HFFc6 (cell line): ENCODE results near the gene C4orf50. TPM values are rescaled to one million over a fixed set of nuclear protein-coding genes. Genes with fewer than 3 reads are reported as not detected.

ENCODE experiments used
- DNase-seq: peaks from one replicate; pipeline ENCODE4 v3.0.0-alpha.2; 2018
- H3K27ac Mint-ChIP-seq: 2 replicates; pipeline ENCODE4 v1.8.0; 2020; ENCODE audit warnings: mild to moderate bottlenecking, mixed read lengths
- H3K27me3 Mint-ChIP-seq: 2 replicates; pipeline ENCODE4 v1.8.0; 2021; ENCODE audit warnings: mild to moderate bottlenecking, moderate library complexity, mixed read lengths; ENCODE audit not compliant: insufficient read depth
- H3K36me3 Mint-ChIP-seq: 2 replicates; pipeline ENCODE4 v1.8.0; 2021; ENCODE audit warnings: low read depth, mixed read lengths
- H3K4me1 Mint-ChIP-seq: 2 replicates; pipeline ENCODE4 v1.8.0; 2020; ENCODE audit warnings: low read depth, mixed read lengths
- H3K4me3 Mint-ChIP-seq: 2 replicates; pipeline ENCODE4 v1.8.0; 2020; ENCODE audit warnings: mild to moderate bottlenecking, moderate library complexity, mixed read lengths
- H3K9me3 Mint-ChIP-seq: 2 replicates; pipeline ENCODE4 v1.8.0; 2020; ENCODE audit warnings: mild to moderate bottlenecking, mixed read lengths
- total RNA-seq, 6 experiments: library from RNA; stranded (reverse); fragmentation: NEBNext Ultra II Directional; extraction: Animal tissue kit (Norgen Biotek cat#: 25700); gene quantifications; 2 replicates in 1 of 6; 3 replicates in 5 of 6; pipeline ENCODE4 v1.2.3, GENCODE V29; 2021
- TF ChIP-seq, protein P1 (sequence below): fragments of 200-600 bp; sonication (generic); IDR thresholded peaks from 2 replicates; pipeline ENCODE4 v1.5.0; 2021; ENCODE audit warnings: antibody characterized with exemption, mild to moderate bottlenecking

The C4orf50 gene
- total RNA-seq, 6 experiments from 2014 or later = not detected

DNA sequence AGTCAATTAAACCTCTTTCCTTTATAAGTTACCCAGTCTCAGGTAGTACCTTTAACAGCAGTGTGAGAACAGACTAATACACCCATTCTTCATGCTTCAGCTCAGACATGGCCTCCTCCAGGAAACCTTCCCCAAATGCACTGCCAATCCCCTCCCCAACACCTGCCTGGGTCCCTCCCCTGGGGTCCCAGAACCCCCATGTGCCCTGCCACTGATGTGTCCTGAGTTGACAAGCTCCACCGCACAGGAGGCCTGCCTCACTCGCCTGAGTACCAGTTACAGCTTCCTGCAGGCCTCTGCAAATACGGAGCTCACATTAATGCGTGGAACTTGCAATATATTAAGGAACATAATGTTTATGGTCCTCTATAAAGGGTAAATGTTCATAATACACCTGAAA lies 90.5 kb downstream of the C4orf50 start:
- TF ChIP-seq, protein P1, sequence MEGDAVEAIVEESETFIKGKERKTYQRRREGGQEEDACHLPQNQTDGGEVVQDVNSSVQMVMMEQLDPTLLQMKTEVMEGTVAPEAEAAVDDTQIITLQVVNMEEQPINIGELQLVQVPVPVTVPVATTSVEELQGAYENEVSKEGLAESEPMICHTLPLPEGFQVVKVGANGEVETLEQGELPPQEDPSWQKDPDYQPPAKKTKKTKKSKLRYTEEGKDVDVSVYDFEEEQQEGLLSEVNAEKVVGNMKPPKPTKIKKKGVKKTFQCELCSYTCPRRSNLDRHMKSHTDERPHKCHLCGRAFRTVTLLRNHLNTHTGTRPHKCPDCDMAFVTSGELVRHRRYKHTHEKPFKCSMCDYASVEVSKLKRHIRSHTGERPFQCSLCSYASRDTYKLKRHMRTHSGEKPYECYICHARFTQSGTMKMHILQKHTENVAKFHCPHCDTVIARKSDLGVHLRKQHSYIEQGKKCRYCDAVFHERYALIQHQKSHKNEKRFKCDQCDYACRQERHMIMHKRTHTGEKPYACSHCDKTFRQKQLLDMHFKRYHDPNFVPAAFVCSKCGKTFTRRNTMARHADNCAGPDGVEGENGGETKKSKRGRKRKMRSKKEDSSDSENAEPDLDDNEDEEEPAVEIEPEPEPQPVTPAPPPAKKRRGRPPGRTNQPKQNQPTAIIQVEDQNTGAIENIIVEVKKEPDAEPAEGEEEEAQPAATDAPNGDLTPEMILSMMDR = no peak
- H3K27ac Mint-ChIP-seq = no peak overlapping the region
- DNase-seq = no peak
- H3K4me3 Mint-ChIP-seq = no peak overlapping the region
- peaks cover 5% of the 10 kb centered on the region; the same call in 1 of the 2 replicates for H3K36me3 Mint-ChIP-seq
- peaks cover 6% of the 10 kb centered on the region for H3K27me3 Mint-ChIP-seq
- no peaks in the 10 kb centered on the region for H3K4me1 Mint-ChIP-seq
- peaks cover 8% of the 10 kb centered on the region for H3K9me3 Mint-ChIP-seq

DNA sequence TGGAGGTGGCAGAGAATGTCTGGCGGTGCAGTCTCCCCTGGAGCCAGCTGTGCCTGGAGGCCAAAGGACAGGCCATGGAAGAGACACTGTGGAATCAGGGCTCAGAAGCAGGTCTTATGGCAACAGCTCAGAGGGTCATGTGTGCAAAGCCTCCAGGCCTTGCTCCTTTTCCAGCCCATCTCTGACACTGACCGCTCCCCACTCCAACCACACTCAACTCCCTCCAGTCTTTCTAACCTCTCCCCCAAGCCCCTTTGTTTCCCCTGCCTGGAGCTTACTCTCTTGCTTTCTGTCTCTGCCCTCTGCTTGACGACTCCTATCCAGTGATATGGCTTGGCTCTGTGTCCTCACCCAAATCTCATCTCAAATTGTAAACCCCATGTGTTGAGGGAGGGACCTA lies 91.1 kb downstream of the C4orf50 start:
- no peaks in the 10 kb centered on the region for H3K4me1 Mint-ChIP-seq
- H3K9me3 Mint-ChIP-seq = peaks cover 12% of the 10 kb centered on the region
- DNase-seq = no peak
- H3K36me3 Mint-ChIP-seq = peaks cover 6% of the 10 kb centered on the region; the same call in 1 of the 2 replicates
- peaks cover 4% of the 10 kb centered on the region for H3K27me3 Mint-ChIP-seq
- H3K4me3 Mint-ChIP-seq = no peak overlapping the region
- no peak overlapping the region for H3K27ac Mint-ChIP-seq
- TF ChIP-seq, protein P1 = no peak

DNA sequence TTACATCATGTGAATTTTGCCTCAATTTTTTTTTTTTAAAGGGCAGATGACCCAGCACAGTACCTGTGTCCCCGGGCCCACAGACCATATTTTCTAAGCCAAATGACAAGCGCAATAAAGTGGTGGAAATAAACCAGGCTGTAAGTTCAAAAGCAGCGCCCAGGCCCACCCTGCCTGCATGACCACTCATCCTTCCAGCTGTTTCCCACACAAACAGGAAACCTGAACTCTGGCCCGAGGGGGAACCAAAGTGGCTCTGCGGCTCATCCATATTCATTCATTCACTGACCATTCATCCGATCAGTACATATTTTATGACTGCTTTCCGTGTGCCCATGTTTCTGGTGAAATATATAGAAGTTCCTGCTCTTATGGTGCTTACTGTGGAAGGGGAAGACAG lies 91.6 kb downstream of the C4orf50 start:
- H3K9me3 Mint-ChIP-seq = peaks cover 12% of the 10 kb centered on the region
- H3K4me3 Mint-ChIP-seq = no peak overlapping the region
- TF ChIP-seq, protein P1 = no peak
- H3K27me3 Mint-ChIP-seq = peaks cover 3% of the 10 kb centered on the region
- no peak for DNase-seq
- peaks cover 6% of the 10 kb centered on the region; the same call in 1 of the 2 replicates for H3K36me3 Mint-ChIP-seq
- no peaks in the 10 kb centered on the region for H3K4me1 Mint-ChIP-seq
- H3K27ac Mint-ChIP-seq = no peak overlapping the region

DNA sequence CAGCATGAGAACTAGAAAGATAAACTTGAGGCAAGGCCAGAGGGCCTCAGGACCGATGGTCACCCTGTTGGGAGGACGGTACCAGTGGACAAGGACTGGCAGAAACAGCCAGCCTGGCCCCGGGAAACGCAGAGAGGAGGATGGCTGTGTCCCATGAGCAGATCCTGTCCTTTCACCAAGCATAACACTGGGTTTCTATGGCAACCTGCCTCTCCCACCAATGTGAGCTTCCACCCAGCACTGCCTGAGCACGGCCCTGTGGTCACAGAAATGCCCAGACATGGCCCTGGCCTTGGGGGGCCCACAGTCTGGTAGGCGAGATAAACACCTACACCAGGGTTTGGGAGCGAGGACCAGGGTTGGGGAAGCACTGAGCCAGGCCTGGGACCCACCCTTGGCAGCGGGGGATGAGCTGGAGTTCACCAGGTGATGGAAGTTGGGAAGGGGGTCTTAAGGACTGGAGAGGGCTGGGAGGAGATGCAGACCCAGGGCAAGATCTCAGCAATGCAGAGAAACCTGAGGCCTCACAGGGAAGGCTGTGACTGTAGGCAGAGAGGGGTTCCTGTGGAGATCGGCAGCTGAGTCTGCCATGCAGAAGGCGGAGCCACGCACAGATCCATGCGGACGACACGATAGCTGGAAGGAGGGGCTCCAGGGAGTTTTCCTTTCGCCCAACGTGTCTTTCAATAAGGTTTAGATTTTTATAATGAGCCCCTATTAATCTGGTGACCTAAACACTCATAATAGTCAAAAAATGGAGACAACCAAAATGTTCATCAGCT lies 92.6 kb downstream of the C4orf50 start:
- Mint-ChIP-seq H3K4me3 (no peak overlapping the region), H3K9me3 (peaks cover 19% of the 10 kb centered on the region), H3K36me3 (peaks cover 6% of the 10 kb centered on the region; the same call in 1 of the 2 replicates), H3K4me1 (no peaks in the 10 kb centered on the region), H3K27ac (no peak overlapping the region), H3K27me3 (peaks cover 1% of the 10 kb centered on the region)
- DNase-seq = no peak
- TF ChIP-seq, protein P1 = no peak

DNA sequence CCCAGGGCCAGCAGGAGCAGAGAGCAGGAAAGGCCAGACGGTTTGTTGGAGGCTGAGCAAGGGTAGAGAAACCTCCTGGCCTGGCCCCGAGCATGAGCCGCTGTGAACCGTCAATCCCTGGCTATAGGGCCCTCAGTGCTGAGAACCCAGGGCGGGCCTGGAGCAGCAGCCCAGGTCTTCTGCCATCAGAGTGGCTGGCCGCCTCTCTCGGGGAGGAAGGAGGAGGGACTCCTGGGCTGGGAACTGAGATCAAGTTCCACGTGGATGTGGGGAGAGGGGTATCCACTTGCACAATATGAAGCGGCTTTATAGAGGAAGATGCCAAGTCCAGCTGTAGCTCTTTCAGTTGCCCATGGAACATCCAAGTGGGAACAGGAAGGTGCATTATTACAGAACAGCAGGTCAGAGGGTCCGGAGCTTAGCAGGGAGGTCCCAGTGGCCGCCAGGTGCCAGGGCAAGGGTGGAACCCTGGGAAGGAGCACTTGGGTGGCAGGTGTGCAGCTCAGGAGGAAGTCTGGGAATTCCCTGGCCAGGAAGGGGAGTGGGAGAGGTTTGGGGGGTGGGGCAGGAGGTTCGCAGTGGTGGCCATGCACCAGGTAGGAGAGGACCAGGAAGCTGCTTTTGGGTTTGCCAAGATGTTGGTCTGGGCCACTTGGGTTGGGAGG lies 93.6 kb downstream of the C4orf50 start:
- Mint-ChIP-seq H3K9me3 (peaks cover 19% of the 10 kb centered on the region), H3K4me3 (no peak overlapping the region), H3K36me3 (peaks cover 6% of the 10 kb centered on the region; the same call in 1 of the 2 replicates), H3K27ac (no peak overlapping the region), H3K27me3 (peaks cover 1% of the 10 kb centered on the region), H3K4me1 (no peaks in the 10 kb centered on the region)
- no peak for DNase-seq
- TF ChIP-seq, protein P1 = no peak
